ENCODE results near the gene AOPEP. TPM values are rescaled to one million over a fixed set of nuclear protein-coding genes. Genes with fewer than 3 reads are reported as not detected.

AOPEP gene
- total RNA-seq, 1 experiment from 2014 or later, result 89.5 TPM

GRCh38 chr9:94915476-94916450 is 189.3 kb downstream of the AOPEP start:
- TF ChIP-seq CTCF (IDR thresholded peaks at IDR 0.05; ENCODE audit: unreplicated experiment), result no peak
- no TSS peak for BruUV-seq (replicated peaks)
- no peak overlapping the region for H3K4me3 Mint-ChIP-seq (ENCODE audit: low read depth, unreplicated experiment)
- peaks cover 28% of the 10 kb centered on the region for H3K36me3 Mint-ChIP-seq (ENCODE audit: insufficient read depth, unreplicated experiment)
- H3K9me3 Mint-ChIP-seq (ENCODE audit: low read depth, unreplicated experiment), result no peaks in the 10 kb centered on the region
- DNase-seq, result no peak
- H3K27me3 Mint-ChIP-seq (ENCODE audit: unreplicated experiment), result no peaks in the 10 kb centered on the region
- H3K27ac Mint-ChIP-seq (ENCODE audit: unreplicated experiment), result peak overlapping the region; percentile 98
- intact Hi-C loops (cut with micrococcal nuclease; ENCODE audit: unreplicated experiment), result loop anchor here (2.0 kb wide), 1 partner anchor 91 kb away; no protein-coding TSS in a partner anchor
- CTCF ChIA-PET, result interaction anchor here (0.6 to 1.8 kb wide), 2 partner anchors 46 to 132 kb away, joined by 3 to 4 read pairs; no protein-coding TSS in a partner anchor
- peaks cover 79% of the 10 kb centered on the region for H3K4me1 Mint-ChIP-seq (ENCODE audit: low read depth, unreplicated experiment)

- H3K27ac Mint-ChIP-seq (ENCODE audit: unreplicated experiment), result peak overlapping the region; percentile 53
- H3K9me3 Mint-ChIP-seq (ENCODE audit: low read depth, unreplicated experiment), result no peaks in the 10 kb centered on the region
- H3K36me3 Mint-ChIP-seq (ENCODE audit: insufficient read depth, unreplicated experiment), result peaks cover 37% of the 10 kb centered on the region
- H3K4me1 Mint-ChIP-seq (ENCODE audit: low read depth, unreplicated experiment), result peaks cover 84% of the 10 kb centered on the region
- CTCF ChIA-PET, result interaction anchor here (0.5 to 1.8 kb wide), 3 partner anchors 109 to 202 kb away, joined by 3 to 4 read pairs (median 3); no protein-coding TSS in a partner anchor
- intact Hi-C loops (cut with micrococcal nuclease; ENCODE audit: unreplicated experiment), result no loop called here
- peak; percentile 74 for DNase-seq
- no TSS peak for BruUV-seq (replicated peaks)
- TF ChIP-seq CTCF (IDR thresholded peaks at IDR 0.05; ENCODE audit: unreplicated experiment), result no peak
- no peak overlapping the region for H3K4me3 Mint-ChIP-seq (ENCODE audit: low read depth, unreplicated experiment)
- no peaks in the 10 kb centered on the region for H3K27me3 Mint-ChIP-seq (ENCODE audit: unreplicated experiment)
Observed at GRCh38 chr9:94916956-94917355, 190.5 kb downstream of the AOPEP start.

GRCh38 chr9:94918038-94918753 is 191.7 kb downstream of the AOPEP start:
- intact Hi-C loops (cut with micrococcal nuclease; ENCODE audit: unreplicated experiment), result loop anchor here (1.0 kb wide), 1 partner anchor 135 kb away; no protein-coding TSS in a partner anchor
- no peak for DNase-seq
- H3K4me3 Mint-ChIP-seq (ENCODE audit: low read depth, unreplicated experiment), result no peak overlapping the region
- CTCF ChIA-PET, result interaction anchor here (0.9 to 1.1 kb wide), 2 partner anchors 50 to 108 kb away, joined by 3 to 4 read pairs; no protein-coding TSS in a partner anchor
- peaks cover 39% of the 10 kb centered on the region for H3K36me3 Mint-ChIP-seq (ENCODE audit: insufficient read depth, unreplicated experiment)
- no peaks in the 10 kb centered on the region for H3K27me3 Mint-ChIP-seq (ENCODE audit: unreplicated experiment)
- peak overlapping the region; percentile 53 for H3K27ac Mint-ChIP-seq (ENCODE audit: unreplicated experiment)
- no TSS peak for BruUV-seq (replicated peaks)
- H3K9me3 Mint-ChIP-seq (ENCODE audit: low read depth, unreplicated experiment), result no peaks in the 10 kb centered on the region
- H3K4me1 Mint-ChIP-seq (ENCODE audit: low read depth, unreplicated experiment), result peaks cover 83% of the 10 kb centered on the region
- no peak for TF ChIP-seq CTCF (IDR thresholded peaks at IDR 0.05; ENCODE audit: unreplicated experiment)

- no peak for TF ChIP-seq CTCF (IDR thresholded peaks at IDR 0.05; ENCODE audit: unreplicated experiment)
- intact Hi-C loops (cut with micrococcal nuclease; ENCODE audit: unreplicated experiment), result loop anchor here (5.0 kb wide), 1 partner anchor 128 kb away; no protein-coding TSS in a partner anchor
- TSS peak; percentile 32 for BruUV-seq (replicated peaks)
- H3K36me3 Mint-ChIP-seq (ENCODE audit: insufficient read depth, unreplicated experiment), result peaks cover 34% of the 10 kb centered on the region
- H3K4me1 Mint-ChIP-seq (ENCODE audit: low read depth, unreplicated experiment), result peaks cover 88% of the 10 kb centered on the region
- DNase-seq, result peak; percentile 80
- H3K4me3 Mint-ChIP-seq (ENCODE audit: low read depth, unreplicated experiment), result peak overlapping the region; percentile 56
- no peaks in the 10 kb centered on the region for H3K27me3 Mint-ChIP-seq (ENCODE audit: unreplicated experiment)
- peak overlapping the region; percentile 88 for H3K27ac Mint-ChIP-seq (ENCODE audit: unreplicated experiment)
- H3K9me3 Mint-ChIP-seq (ENCODE audit: low read depth, unreplicated experiment), result no peaks in the 10 kb centered on the region
- CTCF ChIA-PET, result interaction anchor here (0.6 to 1.2 kb wide), 4 partner anchors 66 to 136 kb away, joined by 3 to 4 read pairs (median 3); no protein-coding TSS in a partner anchor
Observed at GRCh38 chr9:94919376-94920098, 193.0 kb downstream of the AOPEP start.
